Measurements from ENCODE around the gene UBQLN1.

GRCh38 chr9:83656032-83656680 lies 51.6 kb downstream of the UBQLN1 start:
- no peak for TF ChIP-seq CTCF (IDR thresholded peaks at IDR 0.05)
- no peak for TF ChIP-seq POLR2AphosphoS5 (IDR thresholded peaks at IDR 0.05)
